Measurements from ENCODE around the gene PCDHGA1. TPM values are rescaled to one million over a fixed set of nuclear protein-coding genes. Genes with fewer than 3 reads are reported as not detected.

PCDHGA1 gene
- total RNA-seq, 1 experiment from 2014 or later: 2.2 TPM

- Histone ChIP-seq H3K36me3 (ENCODE audit: insufficient read depth, low read length, poor library complexity, severe bottlenecking) (peaks cover 18% of the 10 kb centered on the region), H3K27ac (ENCODE audit: low read depth, low read length, poor library complexity, severe bottlenecking) (no peak overlapping the region), H3K9me3 (ENCODE audit: low read depth, low read length, poor library complexity, severe bottlenecking) (no peaks in the 10 kb centered on the region), H3K4me3 (ENCODE audit: low read depth, low read length, poor library complexity, severe bottlenecking) (no peak overlapping the region), H3K27me3 (replicated peaks; ENCODE audit: insufficient read depth, low read depth, low read length, poor library complexity) (no peaks in the 10 kb centered on the region), H3K4me1 (ENCODE audit: insufficient read depth, low read length, poor library complexity, severe bottlenecking) (no peaks in the 10 kb centered on the region)
- no peak for DNase-seq (ENCODE audit: low spot score)
- ChIA-PET POLR2A (ENCODE audit: low non-redundant PET) (no interaction called here), CTCF (no interaction called here)
- BruUV-seq (replicated peaks): no TSS peak
- intact Hi-C loops (cut with micrococcal nuclease; ENCODE audit: unreplicated experiment): no loop called here
- TF ChIP-seq EZH2 (IDR thresholded peaks at IDR 0.05; ENCODE audit: borderline replicate concordance, low read depth, low read length, poor library complexity, severe bottlenecking): no peak
- no peak for TF ChIP-seq CTCF (conservative IDR thresholded peaks at IDR 0.05; ENCODE audit: low read depth, low read length)
These were observed 203.6 kb downstream of the PCDHGA1 start for GRCh38 chr5:141533897-141534296.

DNA sequence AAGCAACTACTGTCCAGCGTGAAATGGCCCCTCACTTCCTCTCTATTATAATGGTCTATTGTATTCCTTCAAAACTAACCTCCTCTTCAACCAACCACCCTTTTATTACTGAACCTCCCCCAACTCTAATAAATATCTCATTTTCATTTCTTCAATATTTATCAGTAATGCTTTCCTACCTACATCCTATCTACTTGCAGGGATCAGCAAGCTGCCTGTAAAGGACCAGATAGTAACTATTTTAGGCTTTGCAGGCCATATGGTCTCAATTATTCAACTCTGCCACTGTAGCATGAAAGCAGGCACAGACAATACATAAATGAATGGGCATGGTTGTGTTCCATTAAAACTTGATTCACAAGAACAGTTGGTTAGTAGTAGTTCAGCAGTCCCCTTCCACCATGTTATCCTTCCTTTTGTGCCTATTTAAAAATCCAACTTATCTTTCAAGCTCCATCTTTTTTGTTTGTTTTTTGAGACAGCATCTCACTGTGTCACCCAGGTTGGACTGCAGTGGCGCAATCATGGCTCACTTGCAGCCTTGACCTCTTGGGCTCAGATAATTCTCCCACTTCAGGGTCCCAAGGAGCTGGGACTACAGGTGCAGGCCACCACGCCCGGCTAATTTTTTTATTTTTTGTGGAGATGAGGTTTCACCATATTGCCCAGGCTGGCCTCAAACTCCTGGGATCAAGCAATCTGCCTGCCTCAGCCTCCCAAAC is 204.3 kb downstream of the PCDHGA1 start:
- ChIA-PET CTCF (interaction anchor here (0.6 kb wide), 1 partner anchor 311 kb away, joined by 3 read pairs; the partner anchor contains the start of gene PCDHB14), POLR2A (ENCODE audit: low non-redundant PET) (no interaction called here)
- H3K27me3 ChIP-seq (replicated peaks; ENCODE audit: insufficient read depth, low read depth, low read length, poor library complexity): no peaks in the 10 kb centered on the region
- peak; percentile 31 for DNase-seq (ENCODE audit: low spot score)
- H3K4me3 ChIP-seq (ENCODE audit: low read depth, low read length, poor library complexity, severe bottlenecking): no peak overlapping the region
- no peak overlapping the region for H3K27ac ChIP-seq (ENCODE audit: low read depth, low read length, poor library complexity, severe bottlenecking)
- H3K9me3 ChIP-seq (ENCODE audit: low read depth, low read length, poor library complexity, severe bottlenecking): no peaks in the 10 kb centered on the region
- no peaks in the 10 kb centered on the region for H3K4me1 ChIP-seq (ENCODE audit: insufficient read depth, low read length, poor library complexity, severe bottlenecking)
- peaks cover 18% of the 10 kb centered on the region for H3K36me3 ChIP-seq (ENCODE audit: insufficient read depth, low read length, poor library complexity, severe bottlenecking)
- BruUV-seq (replicated peaks): no TSS peak
- TF ChIP-seq CTCF (conservative IDR thresholded peaks at IDR 0.05; ENCODE audit: low read depth, low read length) (no peak), EZH2 (IDR thresholded peaks at IDR 0.05; ENCODE audit: borderline replicate concordance, low read depth, low read length, poor library complexity, severe bottlenecking) (no peak)
- intact Hi-C loops (cut with micrococcal nuclease; ENCODE audit: unreplicated experiment): no loop called here

- no peaks in the 10 kb centered on the region for H3K27me3 ChIP-seq (replicated peaks; ENCODE audit: insufficient read depth, low read depth, low read length, poor library complexity)
- H3K36me3 ChIP-seq (ENCODE audit: insufficient read depth, low read length, poor library complexity, severe bottlenecking): peaks cover 29% of the 10 kb centered on the region
- no peak for DNase-seq (ENCODE audit: low spot score)
- H3K9me3 ChIP-seq (ENCODE audit: low read depth, low read length, poor library complexity, severe bottlenecking): peaks cover 6% of the 10 kb centered on the region
- no peaks in the 10 kb centered on the region for H3K4me1 ChIP-seq (ENCODE audit: insufficient read depth, low read length, poor library complexity, severe bottlenecking)
- intact Hi-C loops (cut with micrococcal nuclease; ENCODE audit: unreplicated experiment): no loop called here
- H3K4me3 ChIP-seq (ENCODE audit: low read depth, low read length, poor library complexity, severe bottlenecking): no peak overlapping the region
- BruUV-seq (replicated peaks): no TSS peak
- POLR2A ChIA-PET (ENCODE audit: low non-redundant PET): no interaction called here
- H3K27ac ChIP-seq (ENCODE audit: low read depth, low read length, poor library complexity, severe bottlenecking): no peak overlapping the region
- TF ChIP-seq EZH2 (IDR thresholded peaks at IDR 0.05; ENCODE audit: borderline replicate concordance, low read depth, low read length, poor library complexity, severe bottlenecking) (no peak), CTCF (conservative IDR thresholded peaks at IDR 0.05; ENCODE audit: low read depth, low read length) (no peak)
- CTCF ChIA-PET: no interaction called here
These were observed 212.7 kb downstream of the PCDHGA1 start for GRCh38 chr5:141543053-141543452.

All from A673 (cell line).